ENCODE results near the gene NFKB1.
"Not testable (repeated sequence)": the region's sequence is repeated elsewhere in the genome, so short reads cannot be mapped to it uniquely, and the experiment has no call there.

NFKB1 gene

GRCh38 chr4:102534845-102535244 is 33.7 kb downstream of the NFKB1 start:
- DNase-seq = no peak

GRCh38 chr4:102535398-102536082 is 34.4 kb downstream of the NFKB1 start:
- DNase-seq = no peak

GRCh38 chr4:102536768-102537167 is 35.6 kb downstream of the NFKB1 start:
- no peak for DNase-seq

DNA sequence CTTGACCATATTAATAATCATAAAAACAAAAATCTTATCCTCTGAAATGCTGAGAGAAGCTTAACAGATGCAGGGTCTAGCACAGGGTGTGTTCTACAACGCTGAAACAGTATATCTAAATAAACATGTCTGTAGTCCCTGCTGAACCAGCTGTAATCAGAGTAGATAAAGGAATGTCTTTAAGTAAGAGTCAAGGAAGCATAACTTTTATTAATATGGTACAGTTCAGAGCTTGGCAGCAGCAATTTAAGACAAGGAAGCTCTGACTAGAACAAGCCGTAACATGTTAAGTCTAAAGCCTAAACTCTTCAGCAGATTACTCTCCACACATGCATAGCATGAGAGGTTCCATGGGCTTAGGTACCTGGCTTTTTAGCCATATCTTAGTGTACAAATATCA is 36.1 kb downstream of the NFKB1 start:
- no peak for DNase-seq

- DNase-seq = no peak
Observed at GRCh38 chr4:102541697-102542096, 40.5 kb downstream of the NFKB1 start.

DNA sequence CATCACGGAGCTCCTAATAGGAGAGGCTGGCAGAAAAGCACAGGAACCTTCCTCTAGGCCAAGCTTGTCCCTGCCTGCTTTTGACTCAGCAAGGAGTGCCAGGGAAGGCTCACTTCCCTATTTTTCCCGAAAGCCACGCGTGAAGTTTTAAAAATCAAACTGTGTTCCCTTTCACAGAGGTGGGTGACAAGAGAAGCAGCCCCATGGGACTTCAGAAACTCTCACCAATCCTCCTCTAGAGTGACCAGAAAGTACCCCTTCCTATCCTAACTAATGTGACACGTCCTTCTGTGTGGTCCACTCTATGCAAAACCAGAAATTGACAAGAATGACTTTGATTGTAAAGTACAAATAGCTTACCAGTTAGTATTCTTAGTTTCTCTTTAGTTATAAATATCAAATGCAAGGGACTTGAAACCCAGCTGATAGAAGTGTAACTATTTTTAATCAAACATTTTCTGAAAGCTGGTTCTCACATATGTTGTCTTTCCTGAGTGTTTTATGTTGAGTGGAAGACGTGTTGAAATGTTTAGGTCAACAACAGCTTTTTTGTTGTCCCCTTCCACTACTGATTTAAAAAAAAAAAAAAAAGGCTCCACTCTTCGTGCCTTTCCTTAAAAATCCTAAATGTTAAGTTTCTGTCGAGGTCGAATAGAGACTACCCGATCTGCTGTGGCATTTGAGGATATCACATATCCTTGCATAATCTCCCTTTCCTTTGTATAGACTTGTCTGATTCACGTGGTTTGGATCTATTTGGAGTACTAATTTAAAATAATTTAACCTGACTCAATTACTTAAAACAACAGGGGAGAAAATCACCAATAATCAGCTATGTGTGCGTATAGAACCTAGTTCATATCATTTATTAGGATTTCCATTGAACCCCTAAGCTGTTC is 42.1 kb downstream of the NFKB1 start:
- no peak for DNase-seq

DNA sequence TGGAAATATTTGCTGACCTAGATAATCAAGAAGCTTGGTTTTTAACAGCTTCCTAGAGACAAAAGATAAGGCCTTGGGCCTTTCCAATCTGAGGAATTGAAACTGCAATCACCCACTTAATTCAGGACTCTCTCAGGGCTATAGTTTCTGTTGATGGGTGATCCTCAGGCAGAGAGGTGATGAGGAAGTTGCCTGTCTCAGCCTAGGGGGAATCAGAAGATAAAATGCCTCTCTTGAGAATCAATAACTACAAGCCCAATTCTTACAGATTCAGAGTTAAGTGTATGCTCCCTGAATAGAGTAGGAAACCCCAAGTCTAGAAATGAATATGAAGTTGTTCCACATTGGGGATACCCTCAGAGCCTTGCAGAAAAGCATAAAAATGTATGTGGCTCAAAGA is 45.5 kb downstream of the NFKB1 start:
- no peak for DNase-seq

GRCh38 chr4:102547973-102548372 is 46.8 kb downstream of the NFKB1 start:
- no peak for DNase-seq

GRCh38 chr4:102551958-102552565 is 50.9 kb downstream of the NFKB1 start:
- DNase-seq = no peak

- no peak for DNase-seq
Observed at GRCh38 chr4:102552781-102553180, 51.6 kb downstream of the NFKB1 start.

DNA sequence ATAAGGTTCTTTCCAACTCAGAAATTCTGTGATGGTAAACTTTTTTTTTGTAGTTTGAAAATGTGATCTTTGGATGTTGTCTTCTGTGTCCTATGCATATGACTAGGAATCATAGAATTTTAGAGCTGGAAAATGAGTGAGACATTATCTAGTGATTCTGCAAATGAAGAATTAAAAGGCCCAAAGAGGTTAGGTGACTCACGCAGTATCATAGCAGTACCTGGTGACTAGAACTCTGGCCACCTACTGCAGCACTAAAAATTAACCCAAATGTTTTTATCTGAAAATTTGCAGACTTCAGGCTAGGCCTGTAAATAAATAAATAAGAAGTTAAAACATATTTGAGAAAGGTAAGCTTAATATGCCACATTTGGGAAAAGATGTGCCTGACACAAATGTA is 52.8 kb downstream of the NFKB1 start:
- no peak for DNase-seq

GRCh38 chr4:102554482-102554881 is 53.3 kb downstream of the NFKB1 start:
- no peak for DNase-seq

GRCh38 chr4:102554992-102555391 is 53.8 kb downstream of the NFKB1 start:
- DNase-seq = no peak

GRCh38 chr4:102557636-102558035 is 56.5 kb downstream of the NFKB1 start:
- no peak for DNase-seq

DNA sequence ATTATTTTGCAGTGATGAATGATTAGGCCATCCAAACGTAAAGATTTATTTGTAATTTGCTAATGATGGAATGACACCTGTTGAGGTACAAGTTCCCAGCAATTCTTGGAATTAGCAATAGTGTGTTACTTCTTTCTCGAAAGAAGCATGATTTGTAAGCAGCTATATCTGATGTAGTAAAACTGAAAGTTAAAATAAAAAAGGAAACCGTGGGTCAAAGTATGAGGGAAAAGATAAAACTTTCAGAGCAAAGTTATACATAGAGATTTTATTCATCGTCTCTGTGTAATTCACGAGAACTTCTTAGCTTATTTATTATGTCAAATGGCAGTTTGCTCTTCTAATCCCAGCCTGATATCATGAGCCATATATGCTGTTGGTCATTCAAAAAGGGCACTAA is 59.0 kb downstream of the NFKB1 start:
- DNase-seq = no peak

DNA sequence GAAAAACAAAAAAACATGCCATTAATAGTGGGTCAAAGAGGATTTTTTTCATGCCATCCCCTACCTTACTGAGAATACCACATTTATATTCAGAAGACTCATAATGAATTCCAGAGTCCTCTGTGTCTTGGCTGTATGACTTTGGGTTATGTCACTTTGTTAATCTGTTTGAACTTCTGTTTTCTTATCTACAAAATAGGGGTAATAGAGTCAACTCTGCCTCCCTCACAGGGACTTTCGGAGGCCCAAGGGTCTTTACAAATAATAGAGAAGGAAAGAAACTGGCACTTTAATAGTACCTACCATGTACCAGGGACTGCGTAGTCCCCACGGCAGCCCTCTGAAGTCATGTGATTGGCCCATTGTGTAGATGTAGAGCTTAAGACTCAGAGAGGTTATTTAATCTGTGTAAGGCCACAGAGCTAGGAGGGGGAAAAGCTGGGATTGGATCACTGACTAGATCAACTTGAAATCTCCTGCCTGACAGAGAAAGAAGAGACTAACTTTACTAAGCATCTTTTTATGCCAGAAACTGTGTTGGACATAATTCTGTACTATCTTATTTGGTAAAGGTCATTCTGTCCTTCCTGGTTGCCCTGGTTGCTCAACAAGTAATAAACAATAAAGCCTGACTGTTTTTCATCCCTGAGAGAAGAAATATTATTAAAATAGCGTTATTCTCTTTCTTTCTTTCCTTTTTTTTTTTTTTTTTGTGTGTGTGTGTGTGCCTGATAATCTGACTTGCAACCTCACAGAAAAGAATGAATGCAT is 59.6 kb downstream of the NFKB1 start:
- DNase-seq = no peak

DNA sequence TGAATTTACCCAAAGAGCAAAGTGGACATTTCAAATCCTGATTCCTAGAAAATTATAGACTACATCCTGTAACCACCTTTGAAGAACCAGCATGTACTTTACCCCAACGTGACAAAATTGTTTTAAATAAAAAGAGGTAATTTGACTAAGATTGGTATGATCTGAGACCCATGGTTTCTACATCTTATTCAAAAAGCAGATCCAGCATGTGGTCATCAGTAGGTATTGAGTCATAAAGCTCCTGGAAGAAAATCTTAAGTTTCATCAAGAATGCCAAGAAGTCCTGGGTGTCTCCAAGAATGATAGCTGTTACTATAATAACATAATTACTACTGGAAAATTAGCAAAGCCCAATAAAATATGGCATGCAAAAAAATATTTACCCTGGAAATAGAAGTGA is 61.8 kb downstream of the NFKB1 start:
- DNase-seq = no peak

DNA sequence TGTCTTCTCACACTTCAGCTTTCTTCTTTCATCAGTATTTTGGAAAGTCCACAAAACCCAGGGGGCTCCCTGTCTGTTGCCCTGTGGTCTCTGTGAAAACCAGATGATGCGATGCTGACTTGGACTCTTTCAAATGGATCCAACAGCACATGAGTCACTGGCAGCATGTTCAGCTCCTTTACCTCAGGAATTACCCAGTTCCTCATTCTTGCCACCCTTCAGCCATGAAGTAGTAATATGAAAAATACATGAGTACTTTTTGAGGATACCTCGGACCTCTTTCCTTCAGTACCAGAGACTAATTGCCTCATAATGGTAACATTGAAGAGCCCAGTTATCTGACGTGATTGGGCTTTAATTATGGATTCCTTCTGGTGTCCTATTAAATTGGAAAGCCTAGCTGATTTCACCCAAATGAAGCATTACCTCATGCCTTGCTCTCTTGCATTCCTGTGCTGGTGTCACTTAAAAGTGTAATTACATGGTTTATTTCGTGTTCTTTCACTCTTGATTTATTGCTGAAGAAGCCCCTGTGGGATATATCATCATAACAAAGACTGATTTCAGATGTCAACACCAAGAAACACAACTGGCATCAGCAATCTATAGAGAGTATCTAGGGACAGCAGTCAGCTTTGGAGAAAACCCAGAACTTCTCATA is 63.4 kb downstream of the NFKB1 start:
- no peak for DNase-seq

GRCh38 chr4:102565696-102566095 is 64.5 kb downstream of the NFKB1 start:
- no peak for DNase-seq

DNA sequence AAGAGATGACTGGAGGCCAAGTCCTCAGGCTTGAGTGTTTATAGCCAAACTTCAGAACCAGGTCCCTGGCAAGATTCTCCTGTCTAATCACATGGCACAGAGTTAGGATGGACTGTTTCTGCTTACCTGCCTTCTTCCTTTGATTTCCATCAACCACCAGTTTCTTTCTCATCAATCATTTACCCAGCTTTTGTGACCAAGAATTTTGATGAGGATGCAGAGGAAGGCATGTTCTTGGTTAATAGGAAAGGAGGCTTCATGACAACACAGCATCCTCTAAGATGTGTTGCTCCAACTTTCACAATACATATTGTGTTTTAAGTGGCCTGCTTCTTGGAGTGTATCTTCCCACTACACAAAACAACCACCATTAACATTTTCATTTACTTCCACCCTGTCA is 65.3 kb downstream of the NFKB1 start:
- DNase-seq = no peak

DNA sequence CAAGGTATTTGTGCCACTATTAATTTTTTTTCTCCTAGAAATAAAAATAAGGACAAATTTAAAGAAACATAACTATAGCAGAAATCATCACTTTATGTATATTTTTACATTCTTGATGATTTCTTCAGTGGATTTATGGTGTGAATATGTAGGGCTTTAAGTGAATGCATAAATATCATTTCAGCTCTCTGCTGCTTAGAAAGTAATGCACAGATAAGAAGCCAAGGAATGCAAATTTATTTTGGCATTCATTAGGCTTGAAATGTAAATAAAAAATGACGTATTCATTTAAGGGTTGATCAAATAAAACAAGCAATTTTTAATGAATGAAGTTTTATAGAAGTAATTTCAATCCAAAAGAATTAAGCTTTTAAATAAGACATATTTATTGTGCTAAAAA is 66.3 kb downstream of the NFKB1 start:
- DNase-seq = no peak

GRCh38 chr4:102569200-102569599 is 68.0 kb downstream of the NFKB1 start:
- DNase-seq = no peak

DNA sequence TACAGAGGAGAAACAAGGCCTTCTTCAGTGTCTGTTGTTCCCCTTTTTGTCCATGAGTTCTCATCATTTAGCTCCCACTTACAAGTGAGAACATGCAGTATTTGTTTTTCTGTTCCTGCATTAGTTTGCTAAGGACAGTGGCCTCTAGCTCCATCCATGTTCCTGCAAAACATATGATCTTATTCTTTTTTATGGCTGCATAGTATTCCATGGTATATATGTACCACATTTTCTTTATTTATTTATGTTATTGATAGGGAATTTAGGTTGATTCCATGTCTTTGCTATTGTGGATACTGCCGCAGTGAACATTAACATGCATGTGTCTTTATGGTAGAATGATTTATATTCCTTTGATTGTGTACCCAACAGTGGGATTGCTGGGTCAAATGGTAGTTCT is 69.1 kb downstream of the NFKB1 start:
- not testable (repeated sequence) for DNase-seq

Data from NCI-H1436 treated with DMSO at 0.1 percent for 48 hours (cell line).